Measurements from ENCODE around the gene COP1.

DNA sequence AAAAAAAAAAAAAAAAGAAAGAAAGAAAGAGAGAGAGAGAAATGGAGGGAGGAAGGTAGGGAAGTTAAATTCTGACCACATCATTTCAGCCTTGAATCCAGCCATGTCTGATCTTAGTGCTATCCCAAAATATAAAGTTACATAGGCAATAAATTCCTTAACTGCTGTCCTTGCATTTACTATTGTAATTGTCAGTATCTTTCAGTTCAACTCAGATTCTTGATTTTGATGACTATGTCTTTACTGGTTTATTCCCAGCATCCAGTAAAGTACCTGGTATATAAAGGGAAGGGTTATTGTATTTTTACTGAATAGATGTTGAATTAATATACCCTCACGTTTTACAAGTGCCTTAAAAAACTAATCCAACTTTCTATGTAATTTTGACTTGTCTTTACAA, 8.9 kb upstream of the COP1 start:
- TF ChIP-seq, protein P1, sequence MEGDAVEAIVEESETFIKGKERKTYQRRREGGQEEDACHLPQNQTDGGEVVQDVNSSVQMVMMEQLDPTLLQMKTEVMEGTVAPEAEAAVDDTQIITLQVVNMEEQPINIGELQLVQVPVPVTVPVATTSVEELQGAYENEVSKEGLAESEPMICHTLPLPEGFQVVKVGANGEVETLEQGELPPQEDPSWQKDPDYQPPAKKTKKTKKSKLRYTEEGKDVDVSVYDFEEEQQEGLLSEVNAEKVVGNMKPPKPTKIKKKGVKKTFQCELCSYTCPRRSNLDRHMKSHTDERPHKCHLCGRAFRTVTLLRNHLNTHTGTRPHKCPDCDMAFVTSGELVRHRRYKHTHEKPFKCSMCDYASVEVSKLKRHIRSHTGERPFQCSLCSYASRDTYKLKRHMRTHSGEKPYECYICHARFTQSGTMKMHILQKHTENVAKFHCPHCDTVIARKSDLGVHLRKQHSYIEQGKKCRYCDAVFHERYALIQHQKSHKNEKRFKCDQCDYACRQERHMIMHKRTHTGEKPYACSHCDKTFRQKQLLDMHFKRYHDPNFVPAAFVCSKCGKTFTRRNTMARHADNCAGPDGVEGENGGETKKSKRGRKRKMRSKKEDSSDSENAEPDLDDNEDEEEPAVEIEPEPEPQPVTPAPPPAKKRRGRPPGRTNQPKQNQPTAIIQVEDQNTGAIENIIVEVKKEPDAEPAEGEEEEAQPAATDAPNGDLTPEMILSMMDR (IDR thresholded peaks at IDR 0.05) = no peak
- TF ChIP-seq POLR2A (IDR thresholded peaks at IDR 0.05) = no peak
